K562 (cell line): ENCODE data around the gene PLPP7. TPM values are rescaled to one million over a fixed set of nuclear protein-coding genes. Genes with fewer than 3 reads are reported as not detected.
A peak's percentile ranks its signal among the peaks of the same experiment; 100 is the strongest.

Experiments
- ATAC-seq: fragments of 200-7000 bp; cut with Tn5 transposase; 3 replicates; pipeline ENCODE4 v1.9.1; 2020; ENCODE audit warnings: moderate library complexity
- BruUV-seq: library from RNA; stranded (reverse); fragments of 400-500 nt; replicated peaks from 2 replicates; lab custom pipeline; 2021; lab: Mats Ljungman, UMichigan
- CTCF ChIA-PET: fragments of 300-600 bp; formaldehyde crosslinking; extraction: SDS; loops from one replicate; lab custom pipeline; 2021; ENCODE audit warnings: low intra/inter-chr PET ratio; lab: Yijun Ruan, JAX
- POLR2A ChIA-PET: fragments of 300-600, 350-650 bp; sonication (Branson Sonifier 250); formaldehyde crosslinking; extraction: SDS; loops from one replicate; lab custom pipeline; 2021; ENCODE audit warnings: antibody characterized with exemption, inconsistent platforms; lab: Yijun Ruan, JAX
- DNase-seq, 4 experiments: peaks; one replicate each; pipeline versions ENCODE4 v3.0.0 to v3.0.0-alpha.2; 2011 to 2018; ENCODE audit warnings: low spot score in 3 of 4, mixed read lengths in 3 of 4; ENCODE audit errors: extremely low read depth in 1 of 4
- FAIRE-seq: peaks from 2 replicates; lab custom pipeline; 2011; peaks lifted over from hg19 to GRCh38; lab: Jason Lieb, UNC
- H2AFZ ChIP-seq: 2 replicates; pipeline ENCODE4 v1.6.0; 2011; ENCODE audit warnings: low read depth, low read length, control low read depth, inconsistent platforms
- H3K27ac ChIP-seq: fragments of 200-600 bp; 3 replicates; pipeline ENCODE4 v1.8.0; 2011; ENCODE audit warnings: low read depth, mild to moderate bottlenecking, control low read depth, inconsistent platforms, low read length, moderate library complexity, mixed read lengths; ENCODE audit errors: extremely low read depth
- H3K27me3 ChIP-seq, 2 experiments: fragments of 300-600 bp in 1 of 2; 2 replicates in 1 of 2; 3 replicates in 1 of 2; pipeline versions ENCODE4 v1.6.0 to v1.8.0; 2011; ENCODE audit warnings: inconsistent platforms in 2 of 2, low read length in 2 of 2, mild to moderate bottlenecking in 1 of 2, mixed read lengths in 1 of 2, moderate library complexity in 1 of 2; ENCODE audit not compliant: control insufficient read depth in 2 of 2, insufficient read depth in 2 of 2
- H3K36me3 ChIP-seq: fragments of 300-600 bp; 3 replicates; pipeline ENCODE4 v1.8.0; 2011; ENCODE audit warnings: mild to moderate bottlenecking, low read length, inconsistent platforms; ENCODE audit not compliant: control insufficient read depth, insufficient read depth
- H3K4me1 ChIP-seq, 2 experiments: fragments of 200-600 bp in 1 of 2; replicated peaks in 1 of 2; 2 replicates in 1 of 2; 3 replicates in 1 of 2; pipeline versions ENCODE4 v1.5.1 to v1.8.0; 2011; ENCODE audit warnings: inconsistent platforms in 2 of 2, low read length in 2 of 2, mild to moderate bottlenecking in 1 of 2, mixed read lengths in 1 of 2, moderate library complexity in 1 of 2; ENCODE audit not compliant: control insufficient read depth in 2 of 2, insufficient read depth in 2 of 2
- H3K4me2 ChIP-seq: 2 replicates; pipeline ENCODE4 v1.6.1; 2011; ENCODE audit warnings: low read length, control low read depth, inconsistent platforms, mixed read lengths; ENCODE audit not compliant: insufficient read depth
- H3K4me3 ChIP-seq: fragments of 200-600 bp; sonication (generic), shearing (Covaris generic); 2 replicates; pipeline ENCODE4 v1.5.1; 2016; ENCODE audit warnings: control low read depth, inconsistent platforms
- H3K79me2 ChIP-seq: fragments of 200-600 bp; 3 replicates; pipeline ENCODE4 v1.8.0; 2011; ENCODE audit warnings: low read length, inconsistent platforms; ENCODE audit not compliant: control insufficient read depth, insufficient read depth
- H3K9ac ChIP-seq, 2 experiments: 2 replicates each; pipeline versions ENCODE4 v1.6.0 to v1.6.1; 2011; ENCODE audit warnings: low read depth in 2 of 2, low read length in 2 of 2, control low read depth in 1 of 2, inconsistent platforms in 1 of 2, mild to moderate bottlenecking in 1 of 2, mixed read lengths in 1 of 2; ENCODE audit not compliant: insufficient read depth in 1 of 2
- H3K9me1 ChIP-seq: one replicate; pipeline ENCODE4 v1.6.0; 2011; ENCODE audit warnings: inconsistent platforms, mild to moderate bottlenecking, low read length, moderate library complexity; ENCODE audit not compliant: control insufficient read depth, insufficient read depth
- H3K9me3 ChIP-seq: replicated peaks from 2 replicates; pipeline ENCODE4 v1.5.1; 2011; ENCODE audit warnings: low read depth, low read length, inconsistent platforms; ENCODE audit not compliant: control insufficient read depth, insufficient read depth
- H4K20me1 ChIP-seq: replicated peaks from 2 replicates; pipeline ENCODE4 v1.6.1; 2011; ENCODE audit warnings: low read length, inconsistent platforms, mixed read lengths; ENCODE audit not compliant: control insufficient read depth, insufficient read depth
- CCNT2 ChIP-seq: IDR thresholded peaks from 2 replicates; pipeline ENCODE4 v1.6.1; 2011; ENCODE audit warnings: borderline replicate concordance, low read depth, mild to moderate bottlenecking, moderate library complexity, mixed read lengths, low read length; ENCODE audit not compliant: insufficient read length; ENCODE audit errors: extremely low read depth
- FOXK2 ChIP-seq, 2 experiments: fragments of 450-650 bp; IDR thresholded peaks in 1 of 2; conservative IDR thresholded peaks in 1 of 2; 2 replicates each; pipeline ENCODE4 v1.6.1; 2016; ENCODE audit warnings: low read depth in 2 of 2, mild to moderate bottlenecking in 1 of 2
- MEIS2 ChIP-seq: fragments of 450-650 bp; IDR thresholded peaks from 2 replicates; pipeline ENCODE4 v1.6.1; 2014; ENCODE audit warnings: mild to moderate bottlenecking; ENCODE audit not compliant: partially characterized antibody
- NKRF ChIP-seq: fragments of 450-650 bp; IDR thresholded peaks from 2 replicates; pipeline ENCODE4 v1.6.1; 2016; ENCODE audit warnings: borderline replicate concordance
- NR1H2 ChIP-seq: sonication (generic); formaldehyde crosslinking; IDR thresholded peaks from 2 replicates; pipeline ENCODE4 v1.4.0; 2020; ENCODE audit warnings: mild to moderate bottlenecking, missing genetic modification reagents
- ZNF431 ChIP-seq: sonication (generic); formaldehyde crosslinking; IDR thresholded peaks from 2 replicates; pipeline ENCODE4 v1.8.0; 2022; ENCODE audit warnings: mild to moderate bottlenecking, missing genetic modification reagents
- ZNF778 ChIP-seq: fragments of 450-650 bp; formaldehyde crosslinking; IDR thresholded peaks from 2 replicates; pipeline ENCODE4 v1.4.0; 2020; ENCODE audit warnings: mild to moderate bottlenecking, moderate library complexity
- WGBS: fragments of 100-300 bp; shearing (Covaris generic); methylation state at CpG from one replicate; pipeline ENCODE4 v1.1.6; 2016; ENCODE audit warnings: low coverage, mixed read lengths; ENCODE audit not compliant: insufficient coverage; ENCODE audit errors: missing lambda C conversion rate; 5-methylcytosine and 5-hydroxymethylcytosine counted together
- in situ Hi-C: fragments of 300-500 bp; cut with MboI; formaldehyde crosslinking; loops from 4 replicates; pipeline ENCODE4 v1.15.0; 2018; ENCODE audit warnings: inconsistent platforms, mixed read lengths
- intact Hi-C: fragments of 100-400 bp; cut with micrococcal nuclease; formaldehyde crosslinking; loops from 2 replicates; pipeline ENCODE4 v1.14.2; 2022
- polyA plus RNA-seq, 8 experiments: library from polyadenylated mRNA; depleted of rRNA in 4 of 8; stranded (reverse) in 5 of 8; unstranded in 3 of 8; fragments of >200 nt; fragmentation: Nextera tagmentation in 2 of 8; fragmentation: Illumina TruSeq in 1 of 8; extraction: Ambion mirVana in 2 of 8; extraction: Trizol in 1 of 8; gene quantifications; 2 replicates each; pipeline versions ENCODE4 v1.2.1 to v1.2.3, GENCODE V29; 2011 to 2014; ENCODE audit warnings: inconsistent platforms in 1 of 8, missing spikeins in 1 of 8
- total RNA-seq, 7 experiments: library from RNA; depleted of rRNA in 6 of 7; stranded (reverse); fragments of >200 nt in 6 of 7; fragmentation: Illumina TruSeq in 2 of 7; extraction: Trizol in 2 of 7; gene quantifications; 2 replicates each; pipeline versions ENCODE4 v1.2.1 to v1.2.3, GENCODE V29; 2011 to 2021; ENCODE audit warnings: low replicate concordance in 1 of 7
- TF ChIP-seq, protein P1 (sequence below): fragments of 450-650 bp; IDR thresholded peaks from 2 replicates; pipeline ENCODE4 v1.6.1; 2016; ENCODE audit warnings: low read depth
- TF ChIP-seq, protein P2 (sequence below): fragments of 450-650 bp; formaldehyde crosslinking; IDR thresholded peaks from 2 replicates; pipeline ENCODE4 v1.4.0; 2020; ENCODE audit warnings: mild to moderate bottlenecking, moderate library complexity

Gene PLPP7
- total and polyA plus RNA-seq, 9 of the 15 experiments (the other 6 are each of a cell fraction or from before 2014, with no cell fraction given): 0.09 to 0.93 (median 0.18) TPM; not detected in 4

GRCh38 chr9:131260751-131261452 is 28.6 kb upstream of the PLPP7 start:
- Histone ChIP-seq H3K9me1 (peaks cover 13% of the 10 kb centered on the region), H3K79me2 (peaks cover 27% of the 10 kb centered on the region), H2AFZ (no peak overlapping the region), H3K27ac (no peak overlapping the region), H3K9me3 (no peaks in the 10 kb centered on the region), H3K9ac (peak overlapping the region in 1 of 2 experiments; percentile 52; a peak in 1 of 4 replicates), H3K27me3 (peaks cover 0 to 9% of the 10 kb centered on the region in 2 experiments; a peak in 2 of 5 replicates), H3K36me3 (peaks cover 74% of the 10 kb centered on the region), H4K20me1 (peaks cover 13% of the 10 kb centered on the region), H3K4me3 (no peak overlapping the region), H3K4me1 (peaks cover 10 to 42% of the 10 kb centered on the region in 2 experiments), H3K4me2 (no peak overlapping the region)
- BruUV-seq: no TSS peak
- ChIA-PET POLR2A (interaction anchor here (0.6 to 17.3 kb wide), 4 partner anchors 9 to 64 kb away, joined by 3 to 338 read pairs (median 46); partner anchors contain the start of gene FAM78A), CTCF (no interaction called here)
- FAIRE-seq: no peak
- WGBS: 80% methylated on average over 33 of the region's 33 CpGs
- peak; percentile 9 to 61 (median 45) for DNase-seq
- in situ Hi-C loops (no loop called here), intact Hi-C loops (no loop called here)
- ATAC-seq: no peak
- TF ChIP-seq CCNT2 (no peak), NKRF (no peak), FOXK2 (conservative IDR thresholded peaks at IDR 0.05 in 1 of 2, IDR thresholded peaks at IDR 0.05 in 1 of 2; ENCODE audit: low read depth in 2 of 2) (no peak), ZNF431 (CRISPR knock-in tag) (no peak), MEIS2 (no peak), NR1H2 (CRISPR knock-in tag) (no peak), ZNF778 (no peak)
- TF ChIP-seq, protein P1, sequence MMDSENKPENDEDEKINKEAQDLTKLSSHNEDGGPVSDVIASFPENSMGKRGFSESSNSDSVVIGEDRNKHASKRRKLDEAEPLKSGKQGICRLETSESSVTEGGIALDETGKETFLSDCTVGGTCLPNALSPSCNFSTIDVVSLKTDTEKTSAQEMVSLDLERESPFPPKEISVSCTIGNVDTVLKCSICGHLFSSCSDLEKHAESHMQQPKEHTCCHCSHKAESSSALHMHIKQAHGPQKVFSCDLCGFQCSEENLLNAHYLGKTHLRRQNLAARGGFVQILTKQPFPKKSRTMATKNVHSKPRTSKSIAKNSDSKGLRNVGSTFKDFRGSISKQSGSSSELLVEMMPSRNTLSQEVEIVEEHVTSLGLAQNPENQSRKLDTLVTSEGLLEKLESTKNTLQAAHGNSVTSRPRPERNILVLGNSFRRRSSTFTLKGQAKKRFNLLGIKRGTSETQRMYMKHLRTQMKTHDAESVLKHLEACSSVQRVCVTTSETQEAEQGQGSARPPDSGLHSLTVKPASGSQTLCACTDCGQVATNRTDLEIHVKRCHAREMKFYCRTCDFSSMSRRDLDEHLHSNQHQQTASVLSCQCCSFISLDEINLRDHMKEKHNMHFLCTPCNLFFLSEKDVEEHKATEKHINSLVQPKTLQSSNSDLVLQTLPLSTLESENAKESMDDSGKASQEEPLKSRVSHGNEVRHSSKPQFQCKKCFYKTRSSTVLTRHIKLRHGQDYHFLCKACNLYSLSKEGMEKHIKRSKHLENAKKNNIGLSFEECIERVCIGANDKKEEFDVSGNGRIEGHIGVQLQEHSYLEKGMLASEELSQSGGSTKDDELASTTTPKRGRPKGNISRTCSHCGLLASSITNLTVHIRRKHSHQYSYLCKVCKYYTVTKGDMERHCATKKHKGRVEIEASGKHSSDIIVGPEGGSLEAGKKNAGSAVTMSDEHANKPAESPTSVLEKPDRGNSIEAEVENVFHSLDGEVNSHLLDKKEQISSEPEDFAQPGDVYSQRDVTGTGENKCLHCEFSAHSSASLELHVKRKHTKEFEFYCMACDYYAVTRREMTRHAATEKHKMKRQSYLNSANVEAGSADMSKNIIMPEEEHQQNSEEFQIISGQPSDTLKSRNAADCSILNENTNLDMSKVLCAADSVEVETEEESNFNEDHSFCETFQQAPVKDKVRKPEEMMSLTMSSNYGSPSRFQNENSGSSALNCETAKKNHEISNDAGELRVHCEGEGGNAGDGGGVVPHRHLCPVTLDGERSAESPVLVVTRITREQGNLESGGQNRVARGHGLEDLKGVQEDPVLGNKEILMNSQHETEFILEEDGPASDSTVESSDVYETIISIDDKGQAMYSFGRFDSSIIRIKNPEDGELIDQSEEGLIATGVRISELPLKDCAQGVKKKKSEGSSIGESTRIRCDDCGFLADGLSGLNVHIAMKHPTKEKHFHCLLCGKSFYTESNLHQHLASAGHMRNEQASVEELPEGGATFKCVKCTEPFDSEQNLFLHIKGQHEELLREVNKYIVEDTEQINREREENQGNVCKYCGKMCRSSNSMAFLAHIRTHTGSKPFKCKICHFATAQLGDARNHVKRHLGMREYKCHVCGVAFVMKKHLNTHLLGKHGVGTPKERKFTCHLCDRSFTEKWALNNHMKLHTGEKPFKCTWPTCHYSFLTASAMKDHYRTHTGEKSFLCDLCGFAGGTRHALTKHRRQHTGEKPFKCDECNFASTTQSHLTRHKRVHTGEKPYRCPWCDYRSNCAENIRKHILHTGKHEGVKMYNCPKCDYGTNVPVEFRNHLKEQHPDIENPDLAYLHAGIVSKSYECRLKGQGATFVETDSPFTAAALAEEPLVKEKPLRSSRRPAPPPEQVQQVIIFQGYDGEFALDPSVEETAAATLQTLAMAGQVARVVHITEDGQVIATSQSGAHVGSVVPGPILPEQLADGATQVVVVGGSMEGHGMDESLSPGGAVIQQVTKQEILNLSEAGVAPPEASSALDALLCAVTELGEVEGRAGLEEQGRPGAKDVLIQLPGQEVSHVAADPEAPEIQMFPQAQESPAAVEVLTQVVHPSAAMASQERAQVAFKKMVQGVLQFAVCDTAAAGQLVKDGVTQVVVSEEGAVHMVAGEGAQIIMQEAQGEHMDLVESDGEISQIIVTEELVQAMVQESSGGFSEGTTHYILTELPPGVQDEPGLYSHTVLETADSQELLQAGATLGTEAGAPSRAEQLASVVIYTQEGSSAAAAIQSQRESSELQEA: no peak
- TF ChIP-seq, protein P2, sequence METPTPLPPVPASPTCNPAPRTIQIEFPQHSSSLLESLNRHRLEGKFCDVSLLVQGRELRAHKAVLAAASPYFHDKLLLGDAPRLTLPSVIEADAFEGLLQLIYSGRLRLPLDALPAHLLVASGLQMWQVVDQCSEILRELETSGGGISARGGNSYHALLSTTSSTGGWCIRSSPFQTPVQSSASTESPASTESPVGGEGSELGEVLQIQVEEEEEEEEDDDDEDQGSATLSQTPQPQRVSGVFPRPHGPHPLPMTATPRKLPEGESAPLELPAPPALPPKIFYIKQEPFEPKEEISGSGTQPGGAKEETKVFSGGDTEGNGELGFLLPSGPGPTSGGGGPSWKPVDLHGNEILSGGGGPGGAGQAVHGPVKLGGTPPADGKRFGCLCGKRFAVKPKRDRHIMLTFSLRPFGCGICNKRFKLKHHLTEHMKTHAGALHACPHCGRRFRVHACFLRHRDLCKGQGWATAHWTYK: no peak
